Adrenal gland (tissue), 12 donors: ENCODE measurements around the gene CIDEC. TPM values are rescaled to one million over a fixed set of nuclear protein-coding genes. Genes with fewer than 3 reads are reported as not detected.
"Not testable (repeated sequence)": the region's sequence is repeated elsewhere in the genome, so short reads cannot be mapped to it uniquely, and the experiment has no call there.

Experiments
- DNase-seq, 7 donors: peaks; one replicate each; pipeline ENCODE4 v3.0.0-alpha.2; 2019 to 2020
- H3K27ac ChIP-seq, 5 donors: fragments of 200-600 bp; sonication (generic) in 4 of 5; 1 replicate in 3 of 5; 2 replicates in 2 of 5; pipeline versions ENCODE4 v1.5.1 to v1.8.0; 2016 to 2020; ENCODE audit warnings: mild to moderate bottlenecking in 1 of 5
- H3K27me3 ChIP-seq: fragments of 200-600 bp; 2 replicates; pipeline ENCODE4 v1.8.0; 2021
- H3K36me3 ChIP-seq, 2 donors: fragments of 200-600 bp; replicated peaks in 1 of 2; 1 replicate in 1 of 2; 2 replicates in 1 of 2; pipeline versions ENCODE4 v1.5.1 to v1.8.0; 2018 to 2022
- H3K4me1 ChIP-seq, 2 donors: fragments of 200-600 bp; replicated peaks in 1 of 2; 1 replicate in 1 of 2; 2 replicates in 1 of 2; pipeline versions ENCODE4 v1.5.1 to v1.8.0; 2018 to 2021
- H3K4me3 ChIP-seq, 4 donors: fragments of 200-600 bp; sonication (generic) in 3 of 4; one replicate each; pipeline ENCODE4 v1.5.1; 2016 to 2018
- H3K9me3 ChIP-seq, 3 donors: fragments of 200-600 bp; sonication (generic) in 1 of 3; replicated peaks in 1 of 3; 1 replicate in 2 of 3; 2 replicates in 1 of 3; pipeline versions ENCODE4 v1.5.1 to v1.8.0; 2016 to 2021
- POLR2A ChIP-seq, 2 donors: fragments of 450-650 bp; IDR thresholded peaks; one replicate each; pipeline ENCODE4 v1.6.1; 2017; ENCODE audit warnings: antibody characterized with exemption in 2 of 2, mild to moderate bottlenecking in 2 of 2, moderate library complexity in 1 of 2
- WGBS, 4 donors: extraction: QIAGEN DNeasy Blood & Tissue Kit in 2 of 4; methylation state at CpG; one replicate each; pipeline versions ENCODE4 v1.1.5 to v1.1.7; 2013 to 2017; 5-methylcytosine and 5-hydroxymethylcytosine counted together
- intact Hi-C, 2 donors: fragments of 100-400 bp; cut with DNase I; formaldehyde crosslinking; loops; one replicate each; pipeline versions ENCODE4 v1.14.1 to v1.15.0; 2022 to 2023
- polyA plus RNA-seq, 3 donors: library from polyadenylated mRNA; stranded (reverse); fragments of 200-250 nt in 2 of 3; fragments of 350-450 nt in 1 of 3; fragmentation: Illumina TruSeq in 1 of 3; extraction: RNeasy Lipid Tissue Mini Kit (QIAGEN cat#74804) in 1 of 3; gene quantifications; one replicate each; pipeline ENCODE4 v1.2.3, GENCODE V29; 2013 to 2014
- total RNA-seq, 9 donors: library from RNA; depleted of rRNA in 4 of 9; stranded (reverse); fragments of >200 nt in 4 of 9; fragments of 120-200 nt in 1 of 9; fragmentation: NEBNext Ultra II Directional in 1 of 9; extraction: Animal tissue kit (Norgen Biotek cat#: 25700) in 1 of 9; gene quantifications; one replicate each; pipeline versions ENCODE4 v1.1.0 to v1.2.4, GENCODE V29; 2013 to 2023
- TF ChIP-seq, protein P1 (sequence below), 6 experiments: fragments of 450-650 bp in 4 of 6; fragments of 200-600 bp in 2 of 6; sonication (generic) in 1 of 6; IDR thresholded peaks; 1 replicate in 5 of 6; 2 replicates in 1 of 6; pipeline versions ENCODE4 v1.5.1 to v1.8.0; 2016 to 2021; ENCODE audit warnings: antibody characterized with exemption in 6 of 6, mild to moderate bottlenecking in 2 of 6, moderate library complexity in 1 of 6
- donor health status: healthy with polysubstance abuse.
- donor health status: Bipolar disorder and iron deficiency.
- donor health status: DM: yes; HTN: yes; CAD: no.
- donor health status: DM: no; HTN: no; CAD: no.
- donor health status: DM: no; HTN: no; CAD: no.
- donor health status: DM: yes; HTN: yes; CAD: no.

The CIDEC gene
- total and polyA plus RNA-seq, 12 donors: 0.22 to 108 (median 1.4) TPM; not detected in 1

DNA sequence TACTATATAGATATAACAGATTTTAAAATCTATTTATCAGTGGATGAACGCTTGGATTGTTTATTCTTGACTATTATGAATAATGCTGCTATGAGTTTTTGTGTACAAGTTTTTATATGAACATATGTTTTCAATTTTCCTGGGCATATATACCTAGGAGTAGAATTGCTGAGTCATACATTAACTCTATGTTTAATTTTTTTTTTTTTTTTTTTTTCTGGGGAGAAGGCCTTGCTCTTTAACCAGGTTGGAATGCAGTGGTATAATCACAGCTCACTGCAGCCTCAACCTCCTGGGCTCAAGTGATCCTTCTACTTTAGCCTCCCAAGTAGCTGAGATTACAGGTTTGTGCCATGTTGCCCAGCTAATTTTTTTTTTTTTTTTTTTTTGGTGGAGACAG lies 9.1 kb downstream of the CIDEC start:
- DNase-seq: no peak
- no peaks in the 10 kb centered on the region for H3K27me3 ChIP-seq
- no peak for TF ChIP-seq POLR2A (IDR thresholded peaks at IDR 0.05)
- TF ChIP-seq, protein P1, sequence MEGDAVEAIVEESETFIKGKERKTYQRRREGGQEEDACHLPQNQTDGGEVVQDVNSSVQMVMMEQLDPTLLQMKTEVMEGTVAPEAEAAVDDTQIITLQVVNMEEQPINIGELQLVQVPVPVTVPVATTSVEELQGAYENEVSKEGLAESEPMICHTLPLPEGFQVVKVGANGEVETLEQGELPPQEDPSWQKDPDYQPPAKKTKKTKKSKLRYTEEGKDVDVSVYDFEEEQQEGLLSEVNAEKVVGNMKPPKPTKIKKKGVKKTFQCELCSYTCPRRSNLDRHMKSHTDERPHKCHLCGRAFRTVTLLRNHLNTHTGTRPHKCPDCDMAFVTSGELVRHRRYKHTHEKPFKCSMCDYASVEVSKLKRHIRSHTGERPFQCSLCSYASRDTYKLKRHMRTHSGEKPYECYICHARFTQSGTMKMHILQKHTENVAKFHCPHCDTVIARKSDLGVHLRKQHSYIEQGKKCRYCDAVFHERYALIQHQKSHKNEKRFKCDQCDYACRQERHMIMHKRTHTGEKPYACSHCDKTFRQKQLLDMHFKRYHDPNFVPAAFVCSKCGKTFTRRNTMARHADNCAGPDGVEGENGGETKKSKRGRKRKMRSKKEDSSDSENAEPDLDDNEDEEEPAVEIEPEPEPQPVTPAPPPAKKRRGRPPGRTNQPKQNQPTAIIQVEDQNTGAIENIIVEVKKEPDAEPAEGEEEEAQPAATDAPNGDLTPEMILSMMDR (IDR thresholded peaks at IDR 0.05): no peak
- H3K4me3 ChIP-seq: no peak overlapping the region
- no peaks in the 10 kb centered on the region for H3K36me3 ChIP-seq
- no peaks in the 10 kb centered on the region for H3K9me3 ChIP-seq
- H3K27ac ChIP-seq: no peak overlapping the region
- intact Hi-C loops: no loop called here
- 46 to 100% (median 73%) methylated on average over 1 of the region's 1 CpG for WGBS, 4 donors
- H3K4me1 ChIP-seq: peaks cover 0 to 5% of the 10 kb centered on the region in 2 donors

GRCh38 chr3:9869955-9870354 lies 10.1 kb downstream of the CIDEC start:
- no peak overlapping the region for H3K4me3 ChIP-seq
- no peaks in the 10 kb centered on the region for H3K9me3 ChIP-seq
- no peaks in the 10 kb centered on the region for H3K27me3 ChIP-seq
- no peak for TF ChIP-seq POLR2A (IDR thresholded peaks at IDR 0.05)
- TF ChIP-seq, protein P1 (IDR thresholded peaks at IDR 0.05): no peak
- H3K36me3 ChIP-seq: no peaks in the 10 kb centered on the region
- H3K27ac ChIP-seq: no peak overlapping the region
- intact Hi-C loops: no loop called here
- H3K4me1 ChIP-seq: peaks cover 5 to 10% of the 10 kb centered on the region in 2 donors
- DNase-seq: no peak
- 72 to 77% (median 75%) methylated on average over 5 of the region's 5 CpGs for WGBS, 4 donors

DNA sequence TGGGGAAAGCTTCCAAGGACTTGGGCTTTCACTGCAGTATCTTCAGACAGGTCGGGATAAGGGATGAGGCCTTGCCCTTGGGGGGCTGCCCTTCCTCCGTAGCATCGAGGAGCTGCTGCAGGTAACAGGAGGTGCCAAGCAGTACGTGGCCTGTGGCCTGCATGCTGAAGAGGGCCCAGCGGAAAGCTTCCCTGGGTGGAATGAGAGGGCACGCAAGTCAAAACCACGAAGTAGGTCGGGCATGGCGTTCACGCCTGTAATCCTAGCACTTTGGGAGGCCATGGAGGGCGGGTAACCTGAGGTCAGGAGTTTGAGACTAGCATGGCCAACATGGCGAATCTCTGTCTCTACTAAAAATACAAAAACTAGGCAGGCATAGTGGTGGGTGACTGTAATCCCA lies 12.9 kb downstream of the CIDEC start:
- intact Hi-C loops: no loop called here
- WGBS, 4 donors: 88 to 93% (median 91%) methylated on average over 12 of the region's 12 CpGs

GRCh38 chr3:9866639-9867038 lies 13.4 kb downstream of the CIDEC start:
- H3K9me3 ChIP-seq: no peaks in the 10 kb centered on the region
- WGBS, 4 donors: 77 to 93% (median 83%) methylated on average over 7 to 8 of the region's 8 CpGs
- no peak for TF ChIP-seq POLR2A (IDR thresholded peaks at IDR 0.05)
- TF ChIP-seq, protein P1 (IDR thresholded peaks at IDR 0.05): no peak
- H3K4me1 ChIP-seq: peaks cover 19 to 24% of the 10 kb centered on the region in 2 donors
- DNase-seq: peak in 5 of 7 donors; percentile 32 to 71 (median 44)
- peak overlapping the region in 1 of 5 donors; percentile 30 for H3K27ac ChIP-seq
- H3K27me3 ChIP-seq: no peaks in the 10 kb centered on the region
- H3K4me3 ChIP-seq: no peak overlapping the region
- no peaks in the 10 kb centered on the region for H3K36me3 ChIP-seq
- intact Hi-C loops: no loop called here

More for the DNA sequence above, 12.9 kb downstream of the CIDEC start:
- DNase-seq: no peak
- peak overlapping the region in 1 of 5 donors; percentile 30 for H3K27ac ChIP-seq
- peaks cover 19 to 24% of the 10 kb centered on the region in 2 donors for H3K4me1 ChIP-seq
- no peaks in the 10 kb centered on the region for H3K27me3 ChIP-seq
- no peaks in the 10 kb centered on the region for H3K36me3 ChIP-seq
- no peak overlapping the region for H3K4me3 ChIP-seq
- no peak for TF ChIP-seq POLR2A (IDR thresholded peaks at IDR 0.05)
- TF ChIP-seq, protein P1 (IDR thresholded peaks at IDR 0.05): no peak
- no peaks in the 10 kb centered on the region for H3K9me3 ChIP-seq

DNA sequence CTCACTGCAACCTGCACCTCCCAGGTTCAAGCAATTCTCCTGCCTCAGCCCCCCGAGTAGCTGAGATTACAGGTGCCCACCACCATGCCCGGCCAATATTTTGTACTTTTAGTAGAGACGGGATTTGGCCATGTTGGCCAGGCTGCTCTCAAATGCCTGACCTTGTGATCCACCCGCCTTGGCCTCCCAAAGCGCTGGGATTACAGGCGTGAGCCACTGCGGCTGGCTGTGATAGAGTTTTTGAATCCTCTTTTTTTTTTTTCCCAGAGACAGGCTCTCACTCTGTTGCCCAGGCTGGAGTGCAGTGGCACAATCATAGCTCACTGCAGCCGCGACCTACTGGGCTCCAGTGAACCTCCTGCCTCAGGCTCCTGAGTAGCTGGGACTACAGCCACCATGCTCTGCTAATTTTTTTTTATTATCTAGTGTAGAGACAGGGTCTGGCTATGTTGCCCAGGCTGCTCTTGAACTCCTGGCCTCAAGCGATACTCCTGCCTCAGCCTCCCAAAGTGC lies 14.9 kb downstream of the CIDEC start:
- Histone ChIP-seq H3K27ac (peak overlapping the region in 3 of 5 donors; percentile 12 to 71 (median 55)), H3K4me1 (peaks cover 19 to 24% of the 10 kb centered on the region in 2 donors)
- H3K27me3 ChIP-seq, H3K9me3 ChIP-seq, intact Hi-C loops, H3K36me3 ChIP-seq, H3K4me3 ChIP-seq: not testable (repeated sequence)
- peak in 3 of 7 donors; percentile 21 to 32 (median 30) for DNase-seq
- 69 to 77% (median 71%) methylated on average over 10 of the region's 10 CpGs for WGBS, 4 donors
